Cortex of kidney (tissue), 1 donor: ENCODE measurements around the gene PEG3.

Source experiments
- DNase-seq: peaks from one replicate; lab custom pipeline; 2025; lab: John Stamatoyannopoulos, UW

Gene PEG3

DNA sequence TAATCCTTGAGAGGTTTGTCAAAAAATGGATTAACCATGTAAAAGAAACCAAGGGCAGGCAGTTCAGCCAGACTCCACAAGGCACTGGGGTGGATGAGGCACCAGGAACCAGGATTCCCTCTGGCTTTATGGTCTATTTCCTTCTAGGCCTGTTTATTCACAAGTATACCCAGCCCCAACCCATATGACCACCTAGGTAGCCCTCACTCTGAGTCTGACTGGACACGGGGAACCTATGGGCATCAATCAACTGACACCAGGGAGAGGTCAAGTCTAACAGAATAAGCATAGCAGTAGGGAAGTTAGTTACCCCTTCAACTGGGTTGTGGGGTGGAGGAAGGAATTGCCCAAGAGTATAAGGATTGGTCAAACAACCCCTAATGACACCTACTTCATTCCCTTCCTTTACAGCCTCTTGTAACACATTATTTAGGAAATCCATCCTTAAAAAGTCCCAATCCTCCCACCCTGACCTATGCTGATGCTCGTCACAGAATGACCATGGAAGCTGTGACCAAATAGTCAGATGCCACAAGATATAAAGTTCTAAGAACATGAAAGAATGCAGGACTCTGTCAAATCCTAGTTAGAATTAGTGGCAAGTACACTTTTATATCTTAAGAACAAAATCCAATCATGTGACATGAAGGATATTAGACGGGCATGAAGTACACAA lies 31.7 kb downstream of the PEG3 start:
- DNase-seq, result no peak

DNA sequence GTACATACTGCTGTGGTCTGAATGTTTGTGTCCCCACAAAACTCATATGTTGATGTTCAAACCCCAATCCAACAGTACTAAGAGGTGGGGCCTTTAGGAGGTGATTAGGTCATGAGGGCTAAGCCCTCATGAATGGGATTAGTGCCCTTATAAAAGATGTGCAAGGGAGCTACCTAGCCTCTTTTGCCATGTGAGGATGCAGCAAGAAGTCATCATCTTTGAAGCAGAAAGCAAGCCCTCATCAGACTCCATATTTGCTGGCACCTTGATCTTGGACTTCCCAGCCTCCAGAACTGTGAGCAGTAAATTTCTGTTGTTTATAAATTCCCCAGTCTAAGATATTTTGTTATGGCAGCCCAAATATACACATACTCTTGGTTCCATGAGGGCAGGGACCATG lies 33.9 kb downstream of the PEG3 start:
- DNase-seq, result no peak
